HepG2 (cell line): Measurements from ENCODE around the gene FAM9C. TPM values are rescaled to one million over a fixed set of nuclear protein-coding genes. Genes with fewer than 3 reads are reported as not detected.

ENCODE experiments used
- ATAC-seq: fragments of 200-7000 bp; cut with Tn5 transposase; 3 replicates; pipeline ENCODE4 v1.9.1; 2020; ENCODE audit warnings: mild to moderate bottlenecking, moderate library complexity
- BruUV-seq: library from RNA; stranded (reverse); fragments of 400-500 nt; replicated peaks from 2 replicates; lab custom pipeline; 2021; lab: Mats Ljungman, UMichigan
- CTCF ChIA-PET: fragments of 300-600 bp; formaldehyde crosslinking; extraction: SDS; loops from one replicate; lab custom pipeline; 2021; ENCODE audit warnings: low total read pairs, inconsistent platforms, low intra/inter-chr PET ratio; lab: Yijun Ruan, JAX
- POLR2A ChIA-PET: fragments of 350-600 bp; sonication (Branson Sonifier 250); formaldehyde crosslinking; loops from one replicate; lab custom pipeline; 2020; ENCODE audit warnings: antibody characterized with exemption, inconsistent platforms; lab: Yijun Ruan, JAX
- DNase-seq: peaks from one replicate; pipeline ENCODE4 v3.0.0-alpha.2; 2015; ENCODE audit warnings: low spot score
- FAIRE-seq: peaks from 3 replicates; lab custom pipeline; 2011; peaks lifted over from hg19 to GRCh38; lab: Jason Lieb, UNC
- H2AFZ ChIP-seq: one replicate; pipeline ENCODE4 v1.6.1; 2011; ENCODE audit warnings: low read length, inconsistent platforms
- H3K27ac ChIP-seq: fragments of 300-600 bp; 3 replicates; pipeline ENCODE4 v1.8.0; 2011; ENCODE audit warnings: mixed run types, mild to moderate bottlenecking, mixed read lengths, low read length, inconsistent platforms; ENCODE audit not compliant: insufficient read depth; ENCODE audit errors: extremely low read length
- H3K27me3 ChIP-seq, 2 experiments: fragments of 200-600 bp in 1 of 2; 2 replicates in 1 of 2; 3 replicates in 1 of 2; pipeline versions ENCODE4 v1.6.0 to v1.8.0; 2011; ENCODE audit warnings: low read length in 2 of 2, mild to moderate bottlenecking in 2 of 2, moderate library complexity in 2 of 2, inconsistent platforms in 1 of 2; ENCODE audit not compliant: insufficient read depth in 2 of 2, control insufficient read depth in 1 of 2
- H3K36me3 ChIP-seq, 2 experiments: fragments of 200-600 bp in 1 of 2; replicated peaks in 1 of 2; 2 replicates in 1 of 2; 3 replicates in 1 of 2; pipeline versions ENCODE4 v1.5.1 to v1.8.0; 2011; ENCODE audit warnings: low read length in 2 of 2, inconsistent platforms in 1 of 2; ENCODE audit not compliant: insufficient read depth in 2 of 2, control insufficient read depth in 1 of 2
- H3K4me1 ChIP-seq: 2 replicates; pipeline ENCODE4 v1.5.1; 2012; ENCODE audit warnings: low read length, inconsistent platforms; ENCODE audit not compliant: insufficient read depth
- H3K4me2 ChIP-seq: 2 replicates; pipeline ENCODE4 v1.6.0; 2011; ENCODE audit warnings: low read depth, low read length, inconsistent platforms
- H3K4me3 ChIP-seq, 3 experiments: fragments of 200-600 bp in 1 of 3; sonication (generic), shearing (Covaris generic) in 1 of 3; replicated peaks in 1 of 3; 2 replicates each; pipeline ENCODE4 v1.5.1; 2011 to 2016; ENCODE audit warnings: low read length in 3 of 3, inconsistent platforms in 2 of 3, low read depth in 2 of 3, mild to moderate bottlenecking in 2 of 3, control low read depth in 1 of 3, mixed read lengths in 1 of 3; ENCODE audit not compliant: insufficient read depth in 1 of 3
- H3K79me2 ChIP-seq: one replicate; pipeline ENCODE4 v1.6.1; 2011; ENCODE audit warnings: low read length, inconsistent platforms; ENCODE audit not compliant: insufficient read depth
- H3K9ac ChIP-seq: 2 replicates; pipeline ENCODE4 v1.6.0; 2011; ENCODE audit warnings: mild to moderate bottlenecking, low read depth, low read length, inconsistent platforms; ENCODE audit not compliant: insufficient read depth
- H3K9me3 ChIP-seq: 2 replicates; pipeline ENCODE4 v1.5.1; 2012; ENCODE audit warnings: mild to moderate bottlenecking, low read length
- H4K20me1 ChIP-seq: 2 replicates; pipeline ENCODE4 v1.6.0; 2011; ENCODE audit warnings: inconsistent platforms, mild to moderate bottlenecking, low read length, moderate library complexity; ENCODE audit not compliant: insufficient read depth
- AKAP8 ChIP-seq: sonication (generic); formaldehyde crosslinking; IDR thresholded peaks from 2 replicates; pipeline ENCODE4 v1.5.1; 2020; ENCODE audit warnings: mild to moderate bottlenecking, missing genetic modification reagents
- HIVEP1 ChIP-seq: sonication (generic); formaldehyde crosslinking; IDR thresholded peaks from 2 replicates; pipeline ENCODE4 v1.4.0; 2020; ENCODE audit warnings: mild to moderate bottlenecking, missing genetic modification reagents
- MTA1 ChIP-seq: sonication (generic); formaldehyde crosslinking; IDR thresholded peaks from 2 replicates; pipeline ENCODE4 v1.4.0; 2020; ENCODE audit warnings: missing genetic modification reagents, mild to moderate bottlenecking, borderline replicate concordance
- MTF2 ChIP-seq: sonication (generic); formaldehyde crosslinking; IDR thresholded peaks from 2 replicates; pipeline ENCODE4 v1.5.0; 2020; ENCODE audit warnings: missing genetic modification reagents, borderline replicate concordance
- NR2F1 ChIP-seq, 2 experiments: fragments of 450-650 bp in 1 of 2; formaldehyde crosslinking in 1 of 2; IDR thresholded peaks; 2 replicates each; pipeline versions ENCODE4 v1.5.0 to v1.6.1; 2016 to 2020; ENCODE audit warnings: mild to moderate bottlenecking in 1 of 2, missing compliant biosample characterization in 1 of 2, missing genetic modification reagents in 1 of 2, moderate library complexity in 1 of 2
- PRMT3 ChIP-seq: sonication (generic); formaldehyde crosslinking; IDR thresholded peaks from 2 replicates; pipeline ENCODE4 v1.8.1; 2022; ENCODE audit warnings: low read depth, mild to moderate bottlenecking, moderate library complexity, missing genetic modification reagents, borderline replicate concordance
- ZNF124 ChIP-seq: sonication (generic); formaldehyde crosslinking; IDR thresholded peaks from 2 replicates; pipeline ENCODE4 v1.4.0; 2020; ENCODE audit warnings: missing genetic modification reagents
- ZNF138 ChIP-seq: sonication (generic); formaldehyde crosslinking; IDR thresholded peaks from 2 replicates; pipeline ENCODE4 v1.5.0; 2020; ENCODE audit warnings: mild to moderate bottlenecking, low read depth, missing genetic modification reagents
- ZNF556 ChIP-seq: sonication (generic); formaldehyde crosslinking; IDR thresholded peaks from 2 replicates; pipeline ENCODE4 v1.4.0; 2020; ENCODE audit warnings: mild to moderate bottlenecking, missing genetic modification reagents, borderline replicate concordance
- ZNF652 ChIP-seq: IDR thresholded peaks from 2 replicates; pipeline ENCODE4 v1.6.1; 2016; ENCODE audit warnings: low read depth, borderline replicate concordance
- WGBS: methylation state at CpG from one replicate; pipeline ENCODE4 v1.1.6; 2017; ENCODE audit warnings: low lambda C conversion rate; 5-methylcytosine and 5-hydroxymethylcytosine counted together
- in situ Hi-C: cut with HindIII; loops from 2 replicates; pipeline ENCODE4 v1.10.0; 2017; ENCODE audit warnings: low pct_unique_long_range_greater_than_20kb; ENCODE audit not compliant: extremely low pct_ligation_motif_present
- intact Hi-C: fragments of 100-400 bp; cut with micrococcal nuclease; formaldehyde crosslinking; loops from one replicate; pipeline ENCODE4 v1.10.0; 2022; ENCODE audit not compliant: unreplicated experiment
- polyA plus RNA-seq, 8 experiments: library from polyadenylated mRNA; depleted of rRNA in 3 of 8; stranded (reverse) in 7 of 8; unstranded in 1 of 8; fragments of >200 nt; fragmentation: Illumina TruSeq in 4 of 8; extraction: Trizol in 4 of 8; gene quantifications; 2 replicates each; pipeline versions ENCODE4 v1.2.1 to v1.2.3, GENCODE V29; 2011 to 2016; ENCODE audit warnings: low read depth in 4 of 8, missing spikeins in 1 of 8, mixed read lengths in 1 of 8; ENCODE audit not compliant: insufficient read depth in 1 of 8
- total RNA-seq, 5 experiments: library from RNA; depleted of rRNA; stranded (reverse); fragments of >200 nt; fragmentation: Illumina TruSeq; extraction: Trizol; gene quantifications; 2 replicates each; pipeline ENCODE4 v1.2.3, GENCODE V29; 2016; ENCODE audit warnings: low read depth in 1 of 5
- TF ChIP-seq, protein P1 (sequence below): sonication (generic); formaldehyde crosslinking; IDR thresholded peaks from 2 replicates; pipeline ENCODE4 v1.4.0; 2020; ENCODE audit warnings: missing genetic modification reagents
- TF ChIP-seq, protein P2 (sequence below): sonication (generic); formaldehyde crosslinking; IDR thresholded peaks from 2 replicates; pipeline ENCODE4 v1.5.0; 2020; ENCODE audit warnings: mild to moderate bottlenecking, missing genetic modification reagents, borderline replicate concordance

The FAM9C gene
- total and polyA plus RNA-seq, 2 of the 13 experiments (the other 11 are each of a cell fraction or from before 2014, with no cell fraction given): not detected

DNA sequence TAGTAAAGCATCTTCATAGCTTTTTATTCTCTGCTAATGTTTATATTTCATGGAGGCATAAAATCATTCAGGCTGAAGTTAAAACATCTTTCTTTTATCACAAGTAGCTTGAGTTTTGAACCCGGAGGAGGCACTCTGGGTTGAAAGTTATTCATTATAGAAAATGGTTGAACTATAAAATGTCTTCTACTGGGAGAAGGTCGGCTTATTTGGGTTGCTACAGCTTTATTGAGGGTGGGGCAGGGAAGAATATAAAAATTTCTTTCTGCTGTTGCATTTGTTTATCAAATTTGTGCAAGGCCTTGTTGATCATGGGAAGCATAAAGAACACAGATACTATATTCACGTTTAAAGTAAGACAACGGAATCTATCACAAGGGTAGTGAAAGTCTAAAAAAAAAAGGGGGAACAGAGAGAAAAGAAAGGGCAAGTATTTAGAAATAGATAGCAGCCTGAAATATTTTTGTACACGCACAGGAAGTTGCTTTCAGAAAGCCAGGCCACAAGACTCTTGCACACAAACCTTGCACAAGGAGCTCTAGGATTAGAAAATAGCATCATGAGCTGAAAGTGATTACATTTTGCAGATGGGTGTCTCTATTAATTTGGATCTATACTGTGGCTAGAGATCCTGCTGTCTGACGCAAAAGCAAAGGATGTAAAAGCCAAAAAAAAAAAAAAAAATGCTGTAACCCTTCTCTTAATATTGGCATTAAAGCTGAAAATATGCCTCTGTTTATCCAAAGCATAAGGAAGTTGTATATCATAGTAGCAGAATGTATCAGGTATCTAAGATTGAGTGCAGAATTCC is 37.2 kb upstream of the FAM9C start:
- 27% methylated on average over 6 of the region's 6 CpGs for WGBS
- no peak overlapping the region for H3K4me3 ChIP-seq
- POLR2A ChIA-PET: no interaction called here
- DNase-seq (no peak), ATAC-seq (no peak)
- no TSS peak for BruUV-seq
- TF ChIP-seq, protein P1, sequence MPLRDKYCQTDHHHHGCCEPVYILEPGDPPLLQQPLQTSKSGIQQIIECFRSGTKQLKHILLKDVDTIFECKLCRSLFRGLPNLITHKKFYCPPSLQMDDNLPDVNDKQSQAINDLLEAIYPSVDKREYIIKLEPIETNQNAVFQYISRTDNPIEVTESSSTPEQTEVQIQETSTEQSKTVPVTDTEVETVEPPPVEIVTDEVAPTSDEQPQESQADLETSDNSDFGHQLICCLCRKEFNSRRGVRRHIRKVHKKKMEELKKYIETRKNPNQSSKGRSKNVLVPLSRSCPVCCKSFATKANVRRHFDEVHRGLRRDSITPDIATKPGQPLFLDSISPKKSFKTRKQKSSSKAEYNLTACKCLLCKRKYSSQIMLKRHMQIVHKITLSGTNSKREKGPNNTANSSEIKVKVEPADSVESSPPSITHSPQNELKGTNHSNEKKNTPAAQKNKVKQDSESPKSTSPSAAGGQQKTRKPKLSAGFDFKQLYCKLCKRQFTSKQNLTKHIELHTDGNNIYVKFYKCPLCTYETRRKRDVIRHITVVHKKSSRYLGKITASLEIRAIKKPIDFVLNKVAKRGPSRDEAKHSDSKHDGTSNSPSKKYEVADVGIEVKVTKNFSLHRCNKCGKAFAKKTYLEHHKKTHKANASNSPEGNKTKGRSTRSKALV (CRISPR knock-in tag): no peak
- no peak for TF ChIP-seq HIVEP1 (CRISPR knock-in tag)
- TF ChIP-seq ZNF138 (CRISPR knock-in tag): no peak
- TF ChIP-seq, all 625 proteins: peak for 0
- Histone ChIP-seq H2AFZ (no peak overlapping the region), H3K27ac (no peak overlapping the region), H3K79me2 (no peaks in the 10 kb centered on the region), H3K4me2 (no peak overlapping the region), H4K20me1 (no peaks in the 10 kb centered on the region), H3K4me1 (no peaks in the 10 kb centered on the region), H3K9ac (no peak overlapping the region), H3K9me3 (no peaks in the 10 kb centered on the region), H3K27me3 (no peaks in the 10 kb centered on the region), H3K36me3 (no peaks in the 10 kb centered on the region)
- CTCF ChIA-PET: no interaction called here
- in situ Hi-C loops (no loop called here), intact Hi-C loops (no loop called here)
- no peak for FAIRE-seq

DNA sequence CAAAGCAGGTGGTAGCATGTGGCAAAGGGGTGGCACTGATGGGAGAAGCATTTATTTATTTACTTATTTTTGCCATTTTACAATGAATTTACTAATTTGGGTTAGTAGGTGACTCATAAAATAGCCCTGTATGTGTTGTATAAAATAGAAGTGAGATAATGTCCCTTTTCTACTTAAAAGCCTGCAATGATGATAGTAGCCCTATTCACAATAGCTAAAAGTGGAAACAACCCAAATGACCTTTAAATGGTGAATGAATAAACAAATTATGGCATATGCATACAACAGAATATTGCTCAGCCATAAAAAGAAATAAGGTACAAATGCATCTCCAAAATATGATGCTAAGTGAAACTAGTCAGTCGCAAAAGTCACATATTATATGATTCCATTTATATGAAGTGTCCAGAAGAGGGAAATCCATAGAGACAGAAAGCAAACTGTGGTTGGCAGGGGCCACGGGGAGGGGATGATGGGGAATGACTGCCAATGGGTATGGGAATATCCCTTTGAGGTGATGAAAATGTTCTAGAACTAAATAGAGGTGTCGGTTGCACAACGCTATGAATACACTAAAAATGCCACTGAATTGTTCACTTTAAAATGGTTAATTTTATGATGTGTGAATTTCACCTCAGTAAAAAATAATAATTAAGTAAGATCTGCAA is 35.8 kb upstream of the FAM9C start:
- in situ Hi-C loops: no loop called here
- Histone ChIP-seq H3K9ac (no peak overlapping the region), H3K9me3 (no peaks in the 10 kb centered on the region), H2AFZ (no peak overlapping the region), H3K4me1 (no peaks in the 10 kb centered on the region), H3K36me3 (no peaks in the 10 kb centered on the region), H3K27ac (no peak overlapping the region), H3K4me2 (no peak overlapping the region), H3K4me3 (no peak overlapping the region), H3K27me3 (no peaks in the 10 kb centered on the region), H4K20me1 (no peaks in the 10 kb centered on the region), H3K79me2 (no peaks in the 10 kb centered on the region)
- DNase-seq (no peak), FAIRE-seq (no peak), ATAC-seq (no peak)
- ChIA-PET CTCF (no interaction called here), POLR2A (no interaction called here)
- no TSS peak for BruUV-seq
- WGBS: 75% methylated on average over 4 of the region's 4 CpGs
- intact Hi-C loops: no loop called here
- TF ChIP-seq PRMT3 (CRISPR knock-in tag): no peak
- no peak for TF ChIP-seq ZNF556 (CRISPR knock-in tag)
- TF ChIP-seq AKAP8 (CRISPR knock-in tag): no peak
- no peak for TF ChIP-seq NR2F1 (CRISPR knock-in tag; IDR thresholded peaks at IDR 0.05)
- no peak for TF ChIP-seq MTA1 (CRISPR knock-in tag)
- TF ChIP-seq, protein P2, sequence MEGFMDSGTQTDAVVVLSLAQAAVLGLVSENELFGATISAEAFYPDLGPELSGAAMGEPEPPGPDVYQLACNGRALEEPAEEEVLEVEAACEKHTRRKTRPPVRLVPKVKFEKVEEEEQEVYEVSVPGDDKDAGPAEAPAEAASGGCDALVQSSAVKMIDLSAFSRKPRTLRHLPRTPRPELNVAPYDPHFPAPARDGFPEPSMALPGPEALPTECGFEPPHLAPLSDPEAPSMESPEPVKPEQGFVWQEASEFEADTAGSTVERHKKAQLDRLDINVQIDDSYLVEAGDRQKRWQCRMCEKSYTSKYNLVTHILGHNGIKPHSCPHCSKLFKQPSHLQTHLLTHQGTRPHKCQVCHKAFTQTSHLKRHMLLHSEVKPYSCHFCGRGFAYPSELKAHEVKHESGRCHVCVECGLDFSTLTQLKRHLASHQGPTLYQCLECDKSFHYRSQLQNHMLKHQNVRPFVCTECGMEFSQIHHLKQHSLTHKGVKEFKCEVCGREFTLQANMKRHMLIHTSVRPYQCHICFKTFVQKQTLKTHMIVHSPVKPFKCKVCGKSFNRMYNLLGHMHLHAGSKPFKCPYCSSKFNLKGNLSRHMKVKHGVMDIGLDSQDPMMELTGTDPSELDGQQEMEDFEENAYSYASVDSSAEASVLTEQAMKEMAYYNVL (CRISPR knock-in tag): no peak
- no peak for TF ChIP-seq MTF2 (CRISPR knock-in tag)
- no peak for TF ChIP-seq ZNF124
- no peak for TF ChIP-seq ZNF652 (CRISPR knock-in tag)
